HG03039 (cell line): ENCODE measurements around the gene SLFN14.
"Not testable (repeated sequence)": the region's sequence is repeated elsewhere in the genome, so short reads cannot be mapped to it uniquely, and the experiment has no call there.

ENCODE experiments used
- ATAC-seq: cut with Tn5 transposase; IDR thresholded peaks from one replicate; pipeline ENCODE4 v1.9.1; 2021; ENCODE audit warnings: mild to moderate bottlenecking, moderate library complexity; ENCODE audit not compliant: unreplicated experiment

Gene SLFN14

GRCh38 chr17:35523296-35523695, 37.3 kb downstream of the SLFN14 start:
- ATAC-seq = no peak

- ATAC-seq = not testable (repeated sequence)
Observed at GRCh38 chr17:35521654-35522256, 38.9 kb downstream of the SLFN14 start.

- no peak for ATAC-seq
Observed at GRCh38 chr17:35521150-35521549, 39.5 kb downstream of the SLFN14 start.

- ATAC-seq = no peak
Observed at GRCh38 chr17:35519906-35520442, 40.6 kb downstream of the SLFN14 start.

- no peak for ATAC-seq
Observed at GRCh38 chr17:35519439-35519838, 41.2 kb downstream of the SLFN14 start.

- ATAC-seq = not testable (repeated sequence)
Observed at GRCh38 chr17:35518431-35518830, 42.2 kb downstream of the SLFN14 start.

GRCh38 chr17:35515027-35515426, 45.6 kb downstream of the SLFN14 start:
- ATAC-seq = no peak

- no peak for ATAC-seq
Observed at GRCh38 chr17:35514564-35514963, 46.1 kb downstream of the SLFN14 start.
